ENCODE results near the gene ZCCHC14. TPM values are rescaled to one million over a fixed set of nuclear protein-coding genes. Genes with fewer than 3 reads are reported as not detected.

Gene ZCCHC14
- total and polyA plus RNA-seq, 10 of the 15 experiments (the other 5 are each of a cell fraction or from before 2014, with no cell fraction given) = 0.02 to 0.26 (median 0.05) TPM; not detected in 3

- H3K27me3 ChIP-seq (replicated peaks in 1 of 2; ENCODE audit: control insufficient read depth in 2 of 2, insufficient read depth in 2 of 2, low read length in 1 of 2) = no peaks in the 10 kb centered on the region; a peak in 2 of 4 replicates
- H3K9ac ChIP-seq (ENCODE audit: control insufficient read depth, insufficient read depth, low read length) = no peak overlapping the region
- H3K4me3 ChIP-seq = no peak overlapping the region
- ChIA-PET RAD21 (ENCODE audit: unreplicated experiment) (no interaction called here), SMC1A (ENCODE audit: uncharacterized antibody, unreplicated experiment) (no interaction called here), CTCF (interaction anchor here (1.4 kb wide), 1 partner anchor 280 kb away, joined by 3 read pairs; no protein-coding TSS in a partner anchor), POLR2A (no interaction called here)
- no peak for DNase-seq (ENCODE audit: low read depth, low spot score)
- TF ChIP-seq, protein P1, sequence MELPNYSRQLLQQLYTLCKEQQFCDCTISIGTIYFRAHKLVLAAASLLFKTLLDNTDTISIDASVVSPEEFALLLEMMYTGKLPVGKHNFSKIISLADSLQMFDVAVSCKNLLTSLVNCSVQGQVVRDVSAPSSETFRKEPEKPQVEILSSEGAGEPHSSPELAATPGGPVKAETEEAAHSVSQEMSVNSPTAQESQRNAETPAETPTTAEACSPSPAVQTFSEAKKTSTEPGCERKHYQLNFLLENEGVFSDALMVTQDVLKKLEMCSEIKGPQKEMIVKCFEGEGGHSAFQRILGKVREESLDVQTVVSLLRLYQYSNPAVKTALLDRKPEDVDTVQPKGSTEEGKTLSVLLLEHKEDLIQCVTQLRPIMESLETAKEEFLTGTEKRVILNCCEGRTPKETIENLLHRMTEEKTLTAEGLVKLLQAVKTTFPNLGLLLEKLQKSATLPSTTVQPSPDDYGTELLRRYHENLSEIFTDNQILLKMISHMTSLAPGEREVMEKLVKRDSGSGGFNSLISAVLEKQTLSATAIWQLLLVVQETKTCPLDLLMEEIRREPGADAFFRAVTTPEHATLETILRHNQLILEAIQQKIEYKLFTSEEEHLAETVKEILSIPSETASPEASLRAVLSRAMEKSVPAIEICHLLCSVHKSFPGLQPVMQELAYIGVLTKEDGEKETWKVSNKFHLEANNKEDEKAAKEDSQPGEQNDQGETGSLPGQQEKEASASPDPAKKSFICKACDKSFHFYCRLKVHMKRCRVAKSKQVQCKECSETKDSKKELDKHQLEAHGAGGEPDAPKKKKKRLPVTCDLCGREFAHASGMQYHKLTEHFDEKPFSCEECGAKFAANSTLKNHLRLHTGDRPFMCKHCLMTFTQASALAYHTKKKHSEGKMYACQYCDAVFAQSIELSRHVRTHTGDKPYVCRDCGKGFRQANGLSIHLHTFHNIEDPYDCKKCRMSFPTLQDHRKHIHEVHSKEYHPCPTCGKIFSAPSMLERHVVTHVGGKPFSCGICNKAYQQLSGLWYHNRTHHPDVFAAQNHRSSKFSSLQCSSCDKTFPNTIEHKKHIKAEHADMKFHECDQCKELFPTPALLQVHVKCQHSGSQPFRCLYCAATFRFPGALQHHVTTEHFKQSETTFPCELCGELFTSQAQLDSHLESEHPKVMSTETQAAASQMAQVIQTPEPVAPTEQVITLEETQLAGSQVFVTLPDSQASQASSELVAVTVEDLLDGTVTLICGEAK (IDR thresholded peaks at IDR 0.05; ENCODE audit: borderline replicate concordance) = no peak
- no peak for TF ChIP-seq HDGF (IDR thresholded peaks at IDR 0.05)
- TF ChIP-seq DPF2 (IDR thresholded peaks at IDR 0.05) = no peak
- no peak for TF ChIP-seq EGR1 (IDR thresholded peaks at IDR 0.05; ENCODE audit: borderline replicate concordance in 1 of 2, low read depth in 2 of 2, low read length in 2 of 2)
- TF ChIP-seq EED (IDR thresholded peaks at IDR 0.05; ENCODE audit: low read depth) = no peak
- TF ChIP-seq ATF2 (IDR thresholded peaks at IDR 0.05; ENCODE audit: low read length) = no peak
- TF ChIP-seq LARP7 (IDR thresholded peaks at IDR 0.05) = no peak
- no peak for TF ChIP-seq IKZF1 (conservative IDR thresholded peaks at IDR 0.05)
- TF ChIP-seq ASH2L (IDR thresholded peaks at IDR 0.05; ENCODE audit: borderline replicate concordance, low read depth) = no peak
- no peak for TF ChIP-seq ZNF217 (IDR thresholded peaks at IDR 0.05)
- TF ChIP-seq HDAC2 (IDR thresholded peaks at IDR 0.05) = no peak
- TF ChIP-seq TARDBP (IDR thresholded peaks at IDR 0.05; ENCODE audit: borderline replicate concordance) = no peak
- no peak for TF ChIP-seq E2F4 (IDR thresholded peaks at IDR 0.05; ENCODE audit: low read depth, low read length)
- TF ChIP-seq CREM (IDR thresholded peaks at IDR 0.05; ENCODE audit: low read depth) = no peak
- TF ChIP-seq NRF1 (conservative IDR thresholded peaks at IDR 0.05; ENCODE audit: low read depth, low read length) = no peak
- in situ Hi-C loops (cut with MboI) = no loop called here
- BruUV-seq (replicated peaks) = no TSS peak
- H3K36me3 ChIP-seq (ENCODE audit: control insufficient read depth in 2 of 2, insufficient read depth in 2 of 2, low read length in 1 of 2) = no peaks in the 10 kb centered on the region
- peaks cover 11% of the 10 kb centered on the region for H3K4me1 ChIP-seq (ENCODE audit: control insufficient read depth, insufficient read depth, low read length)
- no peak overlapping the region for H2AFZ ChIP-seq (ENCODE audit: control insufficient read depth, low read depth, low read length)
- intact Hi-C loops (cut with micrococcal nuclease; ENCODE audit: unreplicated experiment) = no loop called here
- no peaks in the 10 kb centered on the region for H3K79me2 ChIP-seq (ENCODE audit: control insufficient read depth, insufficient read depth, low read length)
- FAIRE-seq = no peak
- H3K9me3 ChIP-seq (replicated peaks; ENCODE audit: control insufficient read depth, insufficient read depth, low read length) = no peaks in the 10 kb centered on the region
- H3K27ac ChIP-seq (ENCODE audit: control insufficient read depth, insufficient read depth) = no peak overlapping the region
- H3K4me2 ChIP-seq (ENCODE audit: control insufficient read depth, insufficient read depth) = no peak overlapping the region
- no peak for ATAC-seq
- no peaks in the 10 kb centered on the region for H4K20me1 ChIP-seq (ENCODE audit: control insufficient read depth, insufficient read depth)
- WGBS (ENCODE audit: insufficient coverage, insufficient replicate concordance, low lambda C conversion rate, missing lambda C conversion rate) = 0% methylated on average over 2 of the region's 2 CpGs
Measured at GRCh38 chr16:87499189-87499486, 6.3 kb upstream of the ZCCHC14 start.
